OCI-LY3 (cell line): ENCODE data around the gene NHLRC4.

Experiments
- H2AFZ ChIP-seq: fragments of 200-600, 300-600 bp; shearing (Covaris generic); 2 replicates; pipeline ENCODE4 v1.6.0; 2014; ENCODE audit warnings: antibody characterized with exemption, low read depth, low read length
- H3K27ac ChIP-seq: fragments of 200-600, 300-600 bp; sonication (generic); 2 replicates; pipeline ENCODE4 v1.5.1; 2014; ENCODE audit warnings: mild to moderate bottlenecking, low read length, moderate library complexity, mixed read lengths
- H3K27me3 ChIP-seq: fragments of 200-600, 300-600 bp; sonication (generic); 2 replicates; pipeline ENCODE4 v1.6.1; 2014; ENCODE audit warnings: low read depth, low read length, mixed read lengths
- H3K36me3 ChIP-seq: fragments of 200-600, 300-600 bp; sonication (generic); replicated peaks from 2 replicates; pipeline ENCODE3; 2014; ENCODE audit warnings: low read depth, low read length, mixed read lengths
- H3K4me1 ChIP-seq: fragments of 300-600, 200-600 bp; sonication (generic); 2 replicates; pipeline ENCODE4 v1.6.1; 2014; ENCODE audit warnings: low read length, mixed read lengths
- H3K4me2 ChIP-seq: fragments of 200-600, 300-600 bp; sonication (generic); 2 replicates; pipeline ENCODE4 v1.6.1; 2014; ENCODE audit warnings: low read length, mixed read lengths
- H3K4me3 ChIP-seq: fragments of 300-600, 200-600 bp; sonication (generic); 2 replicates; pipeline ENCODE4 v1.5.1; 2014; ENCODE audit warnings: antibody characterized with exemption, mild to moderate bottlenecking, low read length, moderate library complexity
- H3K79me2 ChIP-seq: fragments of 300-600, 200-600 bp; shearing (Covaris generic); 2 replicates; pipeline ENCODE4 v1.6.1; 2014; ENCODE audit warnings: mild to moderate bottlenecking, low read length, mixed read lengths
- H3K9ac ChIP-seq: fragments of 300-600, 200-600 bp; shearing (Covaris generic); 2 replicates; pipeline ENCODE4 v1.6.0; 2014; ENCODE audit warnings: mild to moderate bottlenecking, low read length, moderate library complexity
- H3K9me3 ChIP-seq: fragments of 200-600, 300-600 bp; shearing (Covaris generic); 2 replicates; pipeline ENCODE4 v1.6.1; 2014; ENCODE audit warnings: low read length, mixed read lengths; ENCODE audit not compliant: insufficient read depth
- H4K20me1 ChIP-seq: fragments of 200-600, 300-600 bp; sonication (generic); 2 replicates; pipeline ENCODE4 v1.6.1; 2016; ENCODE audit warnings: low read length, mixed read lengths; ENCODE audit not compliant: insufficient read depth
- CTCF ChIP-seq: fragments of 200-600, 300-600 bp; sonication (generic); IDR thresholded peaks from 2 replicates; pipeline ENCODE4 v1.5.1; 2014; ENCODE audit warnings: antibody characterized with exemption, low read length, low read depth
- EZH2phosphoT487 ChIP-seq: fragments of 200-600 bp; shearing (Covaris generic); IDR thresholded peaks from 2 replicates; pipeline ENCODE4 v1.6.1; 2018; ENCODE audit warnings: antibody characterized with exemption, mixed run types, low read depth

NHLRC4 gene

GRCh38 chr16:569445-570254 is 2.8 kb downstream of the NHLRC4 start, which contains the start of gene PIGQ:
Gene PIGQ (plus strand): TSS chr16:569968. CDS start chr16:574075, 4,107 bp downstream.
- peaks cover 14% of the 10 kb centered on the region for H3K79me2 ChIP-seq
- peak within 1 kb of the TSS; percentile 66 for H3K27ac ChIP-seq

GRCh38 chr16:572865-573650 is 6.3 kb downstream of the NHLRC4 start:
- Histone ChIP-seq H3K9me3 (no peaks in the 10 kb centered on the region), H3K4me1 (peaks cover 12% of the 10 kb centered on the region), H2AFZ (no peak overlapping the region), H3K9ac (no peak overlapping the region), H3K4me2 (no peak overlapping the region), H3K27ac (no peak overlapping the region), H3K36me3 (no peaks in the 10 kb centered on the region), H3K79me2 (peaks cover 14% of the 10 kb centered on the region), H4K20me1 (no peaks in the 10 kb centered on the region), H3K4me3 (no peak overlapping the region), H3K27me3 (no peaks in the 10 kb centered on the region)
- TF ChIP-seq EZH2phosphoT487 (no peak), CTCF (no peak)

More at GRCh38 chr16:569445-570254, 2.8 kb downstream of the NHLRC4 start, which contains the start of gene PIGQ:
- H3K27me3 ChIP-seq: no peaks in the 10 kb centered on the region
- H3K4me1 ChIP-seq: peaks cover 32% of the 10 kb centered on the region
- peak within 1 kb of the TSS; percentile 87; the same call in 1 of the 2 replicates for H2AFZ ChIP-seq
- no peaks in the 10 kb centered on the region for H4K20me1 ChIP-seq
- H3K4me2 ChIP-seq: peak within 1 kb of the TSS; percentile 84
- TF ChIP-seq EZH2phosphoT487: no peak
- no peak for TF ChIP-seq CTCF
- H3K9ac ChIP-seq: peak within 1 kb of the TSS; percentile 85
- H3K4me3 ChIP-seq: peak within 1 kb of the TSS; percentile 93
- H3K9me3 ChIP-seq: no peaks in the 10 kb centered on the region
- no peaks in the 10 kb centered on the region for H3K36me3 ChIP-seq

- Histone ChIP-seq H3K4me1 (peaks cover under 1% of the 10 kb centered on the region; the same call in 1 of the 2 replicates), H2AFZ (no peak overlapping the region), H3K79me2 (peaks cover 14% of the 10 kb centered on the region), H3K4me2 (no peak overlapping the region), H3K36me3 (no peaks in the 10 kb centered on the region), H3K4me3 (no peak overlapping the region), H3K9ac (no peak overlapping the region), H4K20me1 (no peaks in the 10 kb centered on the region), H3K9me3 (no peaks in the 10 kb centered on the region), H3K27ac (no peak overlapping the region), H3K27me3 (no peaks in the 10 kb centered on the region)
- TF ChIP-seq CTCF: no peak
- no peak for TF ChIP-seq EZH2phosphoT487
Observed at GRCh38 chr16:574021-574760, 7.4 kb downstream of the NHLRC4 start.
